ENCODE results near the gene CDPF1.

DNA sequence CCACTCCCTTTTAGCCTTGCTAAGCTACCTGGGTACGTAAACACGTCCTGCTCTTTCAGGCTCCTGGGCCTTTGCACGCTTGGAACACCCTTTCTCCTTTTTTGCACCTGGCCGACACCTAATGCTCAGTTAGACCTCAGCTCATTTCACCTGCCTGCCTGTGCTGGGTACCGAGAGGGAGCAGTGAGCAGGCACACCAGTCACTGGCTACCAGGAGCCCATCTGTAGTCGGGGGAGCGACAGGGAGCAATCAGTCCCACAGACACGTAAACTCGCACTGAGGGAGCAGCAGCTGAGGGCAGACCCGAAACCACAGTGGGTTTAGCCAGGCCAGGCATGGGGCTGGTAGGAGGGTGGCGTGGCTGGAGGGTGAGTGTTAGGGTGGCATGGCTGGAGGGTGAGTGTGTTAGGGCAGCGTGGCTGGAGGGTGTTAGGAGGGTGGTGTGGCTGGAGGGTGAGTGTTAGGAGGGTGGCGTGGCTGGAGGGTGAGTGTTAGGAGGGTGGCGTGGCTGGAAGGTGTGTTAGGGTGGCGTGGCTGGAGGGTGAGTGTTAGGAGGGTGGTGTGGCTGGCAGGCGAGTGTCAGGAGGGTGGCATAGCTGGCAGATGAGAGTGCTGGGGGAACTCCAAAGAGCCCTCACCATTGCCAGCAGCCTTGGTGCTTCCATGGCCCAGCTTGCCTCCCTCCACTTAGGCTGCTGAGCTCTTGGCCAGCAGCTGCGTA lies 40.2 kb upstream of the CDPF1 start:
- no peak for TF ChIP-seq EZH2 (IDR thresholded peaks at IDR 0.05; ENCODE audit: borderline replicate concordance, insufficient read depth, low read depth, low read length, poor library complexity, severe bottlenecking)
- TF ChIP-seq, protein P1, sequence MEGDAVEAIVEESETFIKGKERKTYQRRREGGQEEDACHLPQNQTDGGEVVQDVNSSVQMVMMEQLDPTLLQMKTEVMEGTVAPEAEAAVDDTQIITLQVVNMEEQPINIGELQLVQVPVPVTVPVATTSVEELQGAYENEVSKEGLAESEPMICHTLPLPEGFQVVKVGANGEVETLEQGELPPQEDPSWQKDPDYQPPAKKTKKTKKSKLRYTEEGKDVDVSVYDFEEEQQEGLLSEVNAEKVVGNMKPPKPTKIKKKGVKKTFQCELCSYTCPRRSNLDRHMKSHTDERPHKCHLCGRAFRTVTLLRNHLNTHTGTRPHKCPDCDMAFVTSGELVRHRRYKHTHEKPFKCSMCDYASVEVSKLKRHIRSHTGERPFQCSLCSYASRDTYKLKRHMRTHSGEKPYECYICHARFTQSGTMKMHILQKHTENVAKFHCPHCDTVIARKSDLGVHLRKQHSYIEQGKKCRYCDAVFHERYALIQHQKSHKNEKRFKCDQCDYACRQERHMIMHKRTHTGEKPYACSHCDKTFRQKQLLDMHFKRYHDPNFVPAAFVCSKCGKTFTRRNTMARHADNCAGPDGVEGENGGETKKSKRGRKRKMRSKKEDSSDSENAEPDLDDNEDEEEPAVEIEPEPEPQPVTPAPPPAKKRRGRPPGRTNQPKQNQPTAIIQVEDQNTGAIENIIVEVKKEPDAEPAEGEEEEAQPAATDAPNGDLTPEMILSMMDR (IDR thresholded peaks at IDR 0.05) = no peak
